GM18858 (cell line): Measurements from ENCODE around the gene GAST.
"Not testable (repeated sequence)": the region's sequence is repeated elsewhere in the genome, so short reads cannot be mapped to it uniquely, and the experiment has no call there.

Experiments
- ATAC-seq: cut with Tn5 transposase; IDR thresholded peaks from one replicate; pipeline ENCODE4 v1.9.1; 2021; ENCODE audit not compliant: unreplicated experiment

Gene GAST, protein sequence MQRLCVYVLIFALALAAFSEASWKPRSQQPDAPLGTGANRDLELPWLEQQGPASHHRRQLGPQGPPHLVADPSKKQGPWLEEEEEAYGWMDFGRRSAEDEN

GRCh38 chr17:41711669-41712400, at the start of gene GAST:
Gene GAST, plus strand, starts transcription at chr17:41712331. Its CDS starts 3,106 bp downstream, at chr17:41715437.
- no peak for ATAC-seq

- no peak for ATAC-seq
Measured at GRCh38 chr17:41663451-41664171, 48.5 kb upstream of the GAST start.

DNA sequence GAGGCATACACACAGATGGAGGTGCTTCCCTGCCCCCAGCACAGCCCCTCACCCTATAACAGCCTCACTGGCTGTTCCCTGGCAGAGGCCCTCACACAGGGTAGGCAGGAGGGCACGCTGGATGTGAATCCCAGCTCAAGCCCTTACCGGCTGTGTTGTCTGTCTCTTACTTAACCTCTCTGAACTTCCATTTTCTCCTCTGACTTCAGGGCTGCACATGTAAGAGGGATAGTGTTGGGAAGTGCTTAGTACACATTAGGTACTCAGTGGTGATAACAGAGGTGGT, 48.0 kb upstream of the GAST start:
- no peak for ATAC-seq

DNA sequence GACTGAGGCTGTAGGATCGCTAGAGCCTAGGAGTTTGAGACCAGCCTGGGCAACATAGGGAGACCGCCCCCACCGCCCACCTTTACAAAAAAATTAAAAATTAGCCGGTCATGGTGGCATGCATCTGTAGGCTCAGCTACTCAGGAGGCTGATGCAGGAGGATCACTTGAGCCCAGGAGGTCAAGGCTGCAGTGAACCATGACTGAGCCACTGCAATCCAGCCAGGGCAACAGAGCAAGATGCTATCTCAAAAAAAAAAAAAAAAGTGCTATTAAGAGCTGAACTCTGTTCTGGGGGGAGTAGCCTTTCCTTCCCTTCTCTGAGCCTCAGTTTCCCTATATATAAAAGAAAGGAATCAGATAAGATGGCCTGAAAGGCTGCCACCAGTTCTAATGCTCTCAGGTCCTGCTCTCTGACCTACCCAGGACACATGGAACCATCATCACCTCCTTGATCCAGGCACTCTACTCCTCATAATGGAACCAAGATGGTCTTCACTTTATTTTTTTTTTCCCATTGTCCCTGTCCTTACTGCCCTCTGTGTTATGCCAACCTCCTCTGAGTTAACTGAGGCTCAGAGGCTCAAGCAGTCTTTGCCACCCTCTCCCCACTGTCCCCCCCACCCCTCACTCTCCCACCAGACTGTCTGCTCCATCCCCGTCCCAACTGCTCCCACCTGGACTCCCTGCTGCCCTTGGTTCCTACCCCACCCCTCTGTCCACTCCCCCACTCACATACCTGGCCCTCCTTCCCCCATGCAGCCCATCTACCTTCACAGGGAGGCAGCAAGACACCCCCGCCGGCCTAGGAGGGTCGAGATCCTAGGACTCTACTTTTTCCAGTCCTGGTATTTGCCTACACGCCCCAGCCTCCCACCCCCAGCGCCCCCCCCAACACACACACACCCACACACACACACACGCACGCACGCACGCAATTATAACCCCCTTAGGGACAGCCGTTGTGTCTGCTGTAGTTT, 47.3 kb upstream of the GAST start:
- no peak for ATAC-seq

GRCh38 chr17:41665566-41666236, 46.4 kb upstream of the GAST start:
- no peak for ATAC-seq

DNA sequence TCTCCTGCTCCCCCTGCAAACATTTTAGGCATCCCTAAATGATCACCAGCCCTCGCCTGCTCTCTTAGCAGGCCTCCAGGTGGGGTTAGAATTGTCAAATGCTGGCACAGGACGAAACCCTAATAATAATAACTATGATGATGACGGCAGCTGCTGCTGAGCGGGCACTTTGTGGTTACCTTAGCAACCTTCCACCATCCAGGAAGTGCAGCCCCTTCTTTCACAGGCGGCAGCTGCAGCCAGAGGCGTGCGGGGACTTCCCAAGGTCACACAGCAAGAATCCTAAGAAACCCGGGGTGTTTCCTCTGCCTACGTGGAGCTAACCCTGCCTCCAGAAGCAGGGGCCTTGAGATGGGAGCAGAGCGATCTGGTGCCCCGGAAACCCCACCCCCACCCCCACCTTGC, 45.9 kb upstream of the GAST start:
- ATAC-seq = no peak

DNA sequence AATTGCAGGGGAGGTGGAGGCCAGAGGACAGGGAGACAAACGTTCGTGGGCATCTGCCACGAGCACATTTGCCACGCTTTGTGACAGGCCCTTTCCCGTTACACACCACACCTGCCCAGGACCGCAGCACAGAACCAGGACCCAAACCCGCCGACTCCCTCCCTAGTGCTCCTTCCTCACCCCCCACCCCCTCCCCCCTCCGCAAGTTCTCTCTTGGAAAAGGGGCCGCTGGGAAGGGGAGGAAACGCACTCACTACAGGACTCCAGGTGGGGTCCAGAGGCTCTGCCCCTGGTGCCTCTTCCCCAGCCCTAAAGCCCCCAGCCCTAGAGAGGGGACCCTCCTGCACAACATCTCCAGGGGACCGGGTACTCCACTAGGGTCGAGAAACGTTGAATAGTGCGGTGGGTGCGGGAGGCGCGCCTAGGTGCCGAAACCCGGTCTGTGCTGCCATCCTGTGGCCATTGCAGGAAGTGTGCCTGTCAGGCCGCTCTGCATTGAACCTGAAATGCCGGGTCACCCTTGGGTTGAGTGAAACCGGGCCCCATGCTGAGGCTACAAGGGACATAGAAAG, 45.3 kb upstream of the GAST start:
- no peak for ATAC-seq

DNA sequence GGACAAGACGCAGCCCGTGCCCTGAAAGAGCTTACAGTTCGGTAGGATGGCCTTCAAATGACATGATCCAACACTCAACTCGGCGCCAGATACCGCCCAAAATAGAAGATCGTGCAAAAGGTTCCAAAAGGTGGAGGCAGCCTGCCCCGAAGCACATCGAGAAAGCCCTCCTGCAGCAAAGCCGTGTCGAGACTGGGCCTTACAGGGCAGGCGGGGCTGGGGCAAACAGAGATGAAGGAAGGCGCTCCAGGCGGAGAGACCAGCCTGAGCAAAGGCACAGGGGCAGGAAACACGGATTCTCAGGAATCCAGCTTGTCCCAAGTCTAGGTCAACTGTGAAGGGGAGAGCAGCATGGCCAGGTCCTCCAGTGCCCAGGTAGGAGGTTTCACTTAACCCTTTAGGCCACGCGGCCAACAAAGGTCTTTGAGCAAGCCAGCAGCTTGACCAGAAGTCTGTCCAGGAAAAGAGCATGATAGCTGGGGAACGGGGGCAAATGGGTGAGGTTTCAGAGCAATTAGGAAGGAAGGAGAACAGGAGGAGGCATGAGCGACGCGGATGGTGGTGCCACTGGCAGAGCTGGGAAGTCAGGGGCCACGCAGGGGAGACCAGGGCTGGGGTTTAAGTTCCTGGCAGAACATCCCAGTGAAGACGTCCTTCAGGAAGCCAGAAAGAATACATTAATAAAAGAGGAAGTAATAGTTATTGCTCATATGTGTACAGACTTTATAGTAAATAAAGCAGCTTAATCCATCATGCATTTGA, 44.7 kb upstream of the GAST start:
- no peak for ATAC-seq

GRCh38 chr17:41672153-41672552, 40.0 kb upstream of the GAST start:
- no peak for ATAC-seq

GRCh38 chr17:41675157-41676057, 36.7 kb upstream of the GAST start:
- not testable (repeated sequence) for ATAC-seq

DNA sequence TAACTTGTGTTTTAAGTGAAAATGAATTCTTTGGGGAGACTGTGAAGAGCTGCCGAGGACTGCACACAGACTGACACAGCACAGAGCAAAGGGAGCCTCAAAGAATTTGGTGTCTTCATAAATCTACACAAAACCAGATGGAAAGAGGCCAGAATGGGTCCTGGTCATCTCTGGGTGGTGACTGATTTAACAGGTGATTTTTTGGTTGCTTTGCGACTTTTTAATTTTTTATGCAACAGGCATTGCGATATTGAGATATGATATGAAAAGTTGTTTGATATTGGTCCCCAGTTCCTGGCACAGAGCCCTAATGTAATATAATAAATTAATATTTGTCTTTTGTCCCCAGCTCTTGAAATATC, 36.1 kb upstream of the GAST start:
- ATAC-seq = no peak

- ATAC-seq = peak; percentile 8
Measured at GRCh38 chr17:41678411-41678906, 33.7 kb upstream of the GAST start.

DNA sequence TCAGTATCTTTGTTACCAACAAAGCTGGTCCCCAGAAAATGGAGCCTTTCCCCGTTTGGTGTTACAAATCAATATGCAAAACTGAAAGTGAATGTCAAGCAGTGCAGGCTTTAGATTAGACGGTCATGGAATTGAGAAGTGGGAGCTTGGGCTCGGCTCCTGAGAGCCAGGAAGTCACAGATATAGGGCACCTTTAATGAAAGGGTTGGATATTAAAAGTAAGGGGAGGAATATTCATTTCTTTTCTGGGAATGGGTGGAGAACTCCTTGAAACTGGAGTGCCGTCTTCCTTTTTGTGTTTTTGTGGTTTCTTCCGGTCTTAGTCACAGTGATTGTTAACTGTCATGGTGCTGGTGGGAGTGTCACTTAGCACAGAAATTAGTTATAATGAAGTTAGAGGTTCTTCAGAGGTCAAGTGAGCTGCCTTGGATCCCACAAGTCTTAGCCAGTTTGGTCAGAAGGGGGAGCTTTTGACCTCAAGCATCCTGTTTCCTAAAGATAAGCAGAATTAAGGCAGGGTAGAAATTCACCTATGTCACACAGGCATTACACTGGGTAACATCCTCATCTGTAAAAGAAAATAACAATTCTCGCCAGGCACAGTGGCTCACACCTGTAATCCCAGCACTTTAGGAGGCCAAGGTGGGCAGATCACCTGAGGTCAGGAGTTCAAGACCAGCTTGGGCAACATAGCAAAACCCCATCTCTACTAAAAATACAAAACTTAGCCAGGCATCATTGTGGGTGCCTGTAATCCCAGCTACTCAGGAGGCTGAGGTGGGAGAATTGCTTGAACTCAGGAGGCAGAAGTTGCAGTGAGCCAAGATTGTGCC, 33.0 kb upstream of the GAST start:
- peak; percentile 37 for ATAC-seq

DNA sequence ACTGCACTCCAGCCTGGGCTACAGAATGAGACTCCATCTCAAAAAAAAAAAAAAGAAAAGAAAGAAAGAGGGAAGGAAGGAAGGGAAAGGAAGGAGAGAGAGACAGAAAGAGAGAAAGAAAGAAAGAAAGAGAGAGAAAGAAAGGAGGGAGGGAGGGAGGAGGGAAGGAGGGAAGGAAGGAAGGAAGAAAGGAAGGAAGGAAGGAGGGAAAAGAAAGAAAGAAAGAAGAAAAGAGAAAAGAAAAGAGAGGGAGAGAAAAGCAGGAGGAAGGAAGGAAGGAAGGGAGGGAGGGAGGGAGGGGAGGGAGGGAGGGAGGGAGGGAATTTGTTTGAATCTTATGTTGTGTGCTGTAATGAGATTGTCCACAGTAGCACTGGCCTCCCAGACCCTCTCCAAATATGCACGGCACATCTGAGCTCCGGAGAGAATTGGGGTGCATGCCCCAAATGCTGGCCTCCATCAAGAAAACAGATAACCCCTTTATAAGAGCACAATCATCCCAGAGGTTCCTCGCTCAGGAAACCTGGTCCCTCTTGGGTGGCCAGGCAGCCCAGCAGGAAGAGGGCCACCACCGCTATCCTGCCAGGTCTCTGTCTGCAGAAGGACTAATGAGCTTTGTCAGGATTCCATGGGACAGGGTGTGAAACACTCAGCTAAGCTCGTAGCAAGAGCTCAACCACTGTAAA, 32.2 kb upstream of the GAST start:
- ATAC-seq = no peak

GRCh38 chr17:41680426-41681040, 31.6 kb upstream of the GAST start:
- ATAC-seq = no peak

DNA sequence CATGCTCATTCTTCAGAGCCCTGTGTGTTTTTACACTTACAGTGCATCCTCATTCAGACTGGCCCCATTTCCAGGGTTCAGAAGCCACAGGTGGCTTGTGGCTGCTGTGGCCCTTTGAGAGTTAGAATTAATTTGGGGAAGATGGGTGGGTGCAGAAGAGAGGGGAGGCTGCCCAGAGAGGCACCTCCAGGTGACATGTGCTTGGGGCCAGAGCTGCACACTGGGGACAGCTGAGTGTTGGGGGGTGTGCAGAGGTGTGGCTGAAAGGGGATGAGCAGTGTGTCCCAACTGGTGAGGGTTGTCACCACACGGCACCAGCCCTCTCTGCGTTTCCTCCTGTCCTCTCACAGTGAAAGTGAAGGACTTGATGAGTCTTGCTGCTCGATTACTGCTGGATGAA, 30.4 kb upstream of the GAST start:
- no peak for ATAC-seq

DNA sequence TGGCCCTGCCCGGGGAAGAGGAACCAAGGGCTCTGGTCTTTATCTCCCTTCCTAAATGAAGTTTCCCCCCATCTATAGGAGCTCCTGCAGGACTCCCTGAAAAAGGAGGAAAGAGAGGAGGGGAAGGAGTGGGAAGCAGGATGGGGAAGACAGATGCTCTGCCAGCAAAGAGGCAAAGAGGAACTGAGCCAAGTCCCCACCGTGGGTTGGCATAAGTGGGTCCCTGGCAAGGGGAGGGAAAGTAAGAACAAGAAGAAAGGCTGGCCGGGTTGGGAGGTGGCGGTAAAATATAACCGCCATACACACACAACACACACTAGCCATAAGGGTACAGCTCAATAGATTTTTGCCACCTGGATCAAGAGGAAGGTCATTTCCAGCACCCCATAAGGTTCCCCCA, 29.5 kb upstream of the GAST start:
- no peak for ATAC-seq
